22Rv1 (cell line): ENCODE data around the gene SLMAP.
A peak's percentile ranks its signal among the peaks of the same experiment; 100 is the strongest.

ENCODE experiments used
- H3K27ac ChIP-seq: fragments of 450-650 bp; 2 replicates; pipeline ENCODE4 v1.5.1; 2017
- ZFX ChIP-seq: fragments of 450-650 bp; IDR thresholded peaks from 2 replicates; pipeline ENCODE4 v1.6.1; 2017; ENCODE audit warnings: antibody characterized with exemption, borderline replicate concordance
- TF ChIP-seq, protein P1 (sequence below): fragments of 450-650 bp; IDR thresholded peaks from 2 replicates; pipeline ENCODE4 v1.5.1; 2017; ENCODE audit warnings: mild to moderate bottlenecking

Gene SLMAP

DNA sequence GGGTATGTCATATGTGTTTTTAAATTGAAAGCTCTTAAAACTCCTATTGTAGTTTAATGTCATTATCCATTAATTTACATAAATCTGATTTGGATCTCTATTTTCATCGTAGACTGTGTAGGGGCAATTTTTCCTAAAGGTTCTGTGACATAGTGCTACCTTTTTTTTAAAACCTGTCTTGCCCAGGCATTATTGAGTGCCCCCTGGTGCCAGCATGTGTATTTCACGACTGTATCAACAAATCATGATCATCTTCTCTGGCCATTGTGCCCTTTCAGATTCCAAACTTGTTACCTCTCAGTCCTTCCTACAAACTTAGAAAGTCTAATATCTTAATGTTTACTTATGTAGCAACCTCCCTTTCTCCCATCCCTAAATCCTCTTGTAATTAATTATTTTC lies 154.9 kb downstream of the SLMAP start:
- H3K27ac ChIP-seq, result no peak overlapping the region
- TF ChIP-seq ZFX, result no peak
- TF ChIP-seq, protein P1, sequence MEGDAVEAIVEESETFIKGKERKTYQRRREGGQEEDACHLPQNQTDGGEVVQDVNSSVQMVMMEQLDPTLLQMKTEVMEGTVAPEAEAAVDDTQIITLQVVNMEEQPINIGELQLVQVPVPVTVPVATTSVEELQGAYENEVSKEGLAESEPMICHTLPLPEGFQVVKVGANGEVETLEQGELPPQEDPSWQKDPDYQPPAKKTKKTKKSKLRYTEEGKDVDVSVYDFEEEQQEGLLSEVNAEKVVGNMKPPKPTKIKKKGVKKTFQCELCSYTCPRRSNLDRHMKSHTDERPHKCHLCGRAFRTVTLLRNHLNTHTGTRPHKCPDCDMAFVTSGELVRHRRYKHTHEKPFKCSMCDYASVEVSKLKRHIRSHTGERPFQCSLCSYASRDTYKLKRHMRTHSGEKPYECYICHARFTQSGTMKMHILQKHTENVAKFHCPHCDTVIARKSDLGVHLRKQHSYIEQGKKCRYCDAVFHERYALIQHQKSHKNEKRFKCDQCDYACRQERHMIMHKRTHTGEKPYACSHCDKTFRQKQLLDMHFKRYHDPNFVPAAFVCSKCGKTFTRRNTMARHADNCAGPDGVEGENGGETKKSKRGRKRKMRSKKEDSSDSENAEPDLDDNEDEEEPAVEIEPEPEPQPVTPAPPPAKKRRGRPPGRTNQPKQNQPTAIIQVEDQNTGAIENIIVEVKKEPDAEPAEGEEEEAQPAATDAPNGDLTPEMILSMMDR, result peak; percentile 56

- TF ChIP-seq, protein P1, result no peak
- no peak for TF ChIP-seq ZFX
- H3K27ac ChIP-seq, result no peak overlapping the region
These were observed 155.5 kb downstream of the SLMAP start for GRCh38 chr3:57911593-57911992.

DNA sequence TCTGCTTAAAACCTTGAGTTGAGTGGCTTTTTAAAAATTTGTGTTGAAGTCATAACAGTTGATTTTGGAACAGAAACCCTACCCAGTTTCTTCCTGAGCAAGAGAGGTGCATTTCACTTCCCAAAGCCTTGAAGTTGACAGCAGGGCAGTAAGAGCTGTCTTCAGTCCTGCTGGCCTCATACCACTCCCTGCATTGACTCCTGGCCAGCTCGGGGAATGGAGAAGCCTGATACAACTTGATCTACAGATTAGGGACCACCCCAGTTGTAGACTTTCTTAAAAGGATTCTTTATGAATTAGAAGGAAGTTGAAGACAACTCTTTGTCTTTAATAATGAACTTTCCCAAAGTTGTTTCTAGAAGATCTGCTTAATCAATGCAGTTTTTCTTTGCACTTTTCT lies 161.5 kb downstream of the SLMAP start:
- TF ChIP-seq ZFX, result no peak
- TF ChIP-seq, protein P1, result no peak
- peak overlapping the region; percentile 32 for H3K27ac ChIP-seq

- H3K27ac ChIP-seq, result peak overlapping the region; percentile 32
- no peak for TF ChIP-seq ZFX
- TF ChIP-seq, protein P1, result no peak
These were observed 162.2 kb downstream of the SLMAP start for GRCh38 chr3:57918123-57918837.

DNA sequence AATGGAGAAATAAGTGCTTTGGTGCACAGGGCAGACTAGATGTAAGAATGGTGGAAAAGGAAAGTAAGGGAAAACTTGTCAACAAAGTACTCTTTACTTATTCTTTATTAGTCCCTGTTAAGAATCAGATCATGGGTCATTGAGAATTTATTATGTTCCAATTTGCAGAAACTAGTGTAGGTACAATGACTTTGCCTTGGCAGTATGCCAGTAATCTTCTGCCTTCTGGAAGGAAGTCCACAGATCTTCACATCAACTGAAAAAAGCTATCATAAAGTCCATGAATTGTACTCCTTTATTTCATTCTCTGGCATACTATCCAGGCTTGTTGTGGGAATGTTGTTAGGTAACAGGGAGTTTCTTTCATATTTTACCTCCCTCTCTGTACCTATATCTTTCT lies 163.9 kb downstream of the SLMAP start:
- no peak overlapping the region for H3K27ac ChIP-seq
- TF ChIP-seq ZFX, result no peak
- TF ChIP-seq, protein P1, result no peak

GRCh38 chr3:57923101-57923500 lies 167.0 kb downstream of the SLMAP start:
- TF ChIP-seq, protein P1, result no peak
- no peak for TF ChIP-seq ZFX

GRCh38 chr3:57923752-57924151 lies 167.6 kb downstream of the SLMAP start:
- TF ChIP-seq ZFX, result no peak
- TF ChIP-seq, protein P1, result no peak
- H3K27ac ChIP-seq, result no peak overlapping the region

More at GRCh38 chr3:57923101-57923500, 167.0 kb downstream of the SLMAP start:
- no peak overlapping the region for H3K27ac ChIP-seq
